Stimulated activated CD8-positive, alpha-beta memory T cell treated with anti-CD3 and anti-CD28 coated beads, Interleukin-4, amount 100 ng/mL, for 24 hours (primary cell): ENCODE measurements around the gene VWC2.

Source experiments
- DNase-seq: peaks from one replicate; pipeline ENCODE4 v3.0.0-alpha.2; 2020; ENCODE audit warnings: low read depth

The VWC2 gene

GRCh38 chr7:49773218-49773935 is at the start of gene VWC2:
TSS of gene VWC2 (plus strand) at chr7:49773638. CDS start at chr7:49775436, 1,798 bp downstream.
- DNase-seq: no peak

- DNase-seq: no peak
These were observed 49.4 kb upstream of the VWC2 start for GRCh38 chr7:49724071-49724470.

- DNase-seq: no peak
These were observed 41.6 kb upstream of the VWC2 start for GRCh38 chr7:49731836-49732235.

GRCh38 chr7:49762666-49763065 is 10.8 kb upstream of the VWC2 start:
- DNase-seq: no peak

GRCh38 chr7:49763791-49764190 is 9.6 kb upstream of the VWC2 start:
- DNase-seq: no peak

GRCh38 chr7:49766966-49767365 is 6.5 kb upstream of the VWC2 start:
- DNase-seq: no peak

- DNase-seq: no peak
These were observed 5.7 kb upstream of the VWC2 start for GRCh38 chr7:49767719-49768118.

GRCh38 chr7:49768254-49768653 is 5.2 kb upstream of the VWC2 start:
- no peak for DNase-seq

GRCh38 chr7:49768835-49769234 is 4.6 kb upstream of the VWC2 start:
- DNase-seq: no peak

- no peak for DNase-seq
These were observed 4.1 kb upstream of the VWC2 start for GRCh38 chr7:49769285-49769857.

GRCh38 chr7:49770838-49771237 is 2.6 kb upstream of the VWC2 start:
- no peak for DNase-seq

GRCh38 chr7:49771427-49772176 is 1.8 kb upstream of the VWC2 start:
- no peak for DNase-seq

GRCh38 chr7:49772916-49773217 is 571 bp upstream of the VWC2 start:
- DNase-seq: no peak

GRCh38 chr7:49773936-49774458 is 559 bp downstream of the VWC2 start:
- no peak for DNase-seq

GRCh38 chr7:49774459-49775064 is 1.1 kb downstream of the VWC2 start:
- no peak for DNase-seq

GRCh38 chr7:49775065-49775948 is 1.9 kb downstream of the VWC2 start:
- DNase-seq: no peak

- no peak for DNase-seq
These were observed 2.6 kb downstream of the VWC2 start for GRCh38 chr7:49775949-49776443.

- DNase-seq: no peak
These were observed 3.6 kb downstream of the VWC2 start for GRCh38 chr7:49776994-49777393.

- no peak for DNase-seq
These were observed 5.4 kb downstream of the VWC2 start for GRCh38 chr7:49778731-49779270.

- DNase-seq: no peak
These were observed 7.5 kb downstream of the VWC2 start for GRCh38 chr7:49780953-49781352.

GRCh38 chr7:49781996-49782395 is 8.6 kb downstream of the VWC2 start:
- no peak for DNase-seq
